H9 (cell line): Measurements from ENCODE around the gene PRPH. TPM values are rescaled to one million over a fixed set of nuclear protein-coding genes. Genes with fewer than 3 reads are reported as not detected.

ENCODE experiments used
- DNase-seq: peaks from one replicate; pipeline ENCODE4 v3.0.0-alpha.2; 2017
- H2AFZ ChIP-seq: one replicate; pipeline ENCODE4 v1.6.1; 2013; ENCODE audit warnings: mild to moderate bottlenecking, low read length, control low read depth, moderate library complexity
- H2AK5ac ChIP-seq: 2 replicates; pipeline ENCODE4 v1.6.1; 2013; ENCODE audit warnings: low read length, control low read depth, mixed read lengths; ENCODE audit not compliant: insufficient read length
- H2BK120ac ChIP-seq: one replicate; pipeline ENCODE4 v1.6.1; 2013; ENCODE audit warnings: low read depth, mild to moderate bottlenecking, low read length, control low read depth, inconsistent platforms; ENCODE audit not compliant: poor library complexity, severe bottlenecking
- H2BK12ac ChIP-seq: 2 replicates; pipeline ENCODE4 v1.6.1; 2013; ENCODE audit warnings: low read length, control low read depth, mixed read lengths, low read depth; ENCODE audit not compliant: insufficient read length
- H2BK15ac ChIP-seq: 2 replicates; pipeline ENCODE4 v1.6.1; 2013; ENCODE audit warnings: low read depth, low read length, control low read depth
- H2BK20ac ChIP-seq: one replicate; pipeline ENCODE4 v1.6.1; 2013; ENCODE audit warnings: low read depth, mild to moderate bottlenecking, low read length, control low read depth, inconsistent platforms; ENCODE audit not compliant: poor library complexity, severe bottlenecking
- H2BK5ac ChIP-seq: 2 replicates; pipeline ENCODE4 v1.6.1; 2013; ENCODE audit warnings: low read length, control low read depth, mixed read lengths; ENCODE audit not compliant: insufficient read length
- H3K14ac ChIP-seq: 2 replicates; pipeline ENCODE4 v1.6.1; 2013; ENCODE audit warnings: low read length, control low read depth; ENCODE audit not compliant: insufficient read depth
- H3K18ac ChIP-seq: 2 replicates; pipeline ENCODE4 v1.6.1; 2013; ENCODE audit warnings: low read depth, mild to moderate bottlenecking, mixed read lengths, low read length, control low read depth; ENCODE audit not compliant: insufficient read length
- H3K23ac ChIP-seq: 2 replicates; pipeline ENCODE4 v1.6.1; 2013; ENCODE audit warnings: low read length, control low read depth, mixed read lengths, low read depth; ENCODE audit not compliant: insufficient read length
- H3K23me2 ChIP-seq: 2 replicates; pipeline ENCODE4 v1.6.1; 2013; ENCODE audit warnings: low read depth, mild to moderate bottlenecking, mixed read lengths, low read length, control low read depth; ENCODE audit not compliant: insufficient read length, poor library complexity, severe bottlenecking
- H3K27ac ChIP-seq: 2 replicates; pipeline ENCODE4 v1.5.1; 2013; ENCODE audit warnings: low read length, control low read depth, mixed read lengths, low read depth; ENCODE audit not compliant: insufficient read length
- H3K27me3 ChIP-seq: 2 replicates; pipeline ENCODE4 v1.6.1; 2013; ENCODE audit warnings: low read length, control low read depth, inconsistent platforms; ENCODE audit not compliant: insufficient read depth
- H3K4ac ChIP-seq: 2 replicates; pipeline ENCODE4 v1.6.1; 2013; ENCODE audit warnings: low read depth, mild to moderate bottlenecking, control low read depth, inconsistent platforms, low read length, moderate library complexity
- H3K4me1 ChIP-seq: 2 replicates; pipeline ENCODE4 v1.6.1; 2013; ENCODE audit warnings: low read length, control low read depth, inconsistent platforms; ENCODE audit not compliant: insufficient read depth
- H3K4me2 ChIP-seq: 2 replicates; pipeline ENCODE4 v1.6.1; 2013; ENCODE audit warnings: low read length, control low read depth, mixed read lengths; ENCODE audit not compliant: insufficient read length, insufficient read depth
- H3K56ac ChIP-seq: 2 replicates; pipeline ENCODE4 v1.6.1; 2013; ENCODE audit warnings: low read depth, mild to moderate bottlenecking, mixed read lengths, low read length, control low read depth; ENCODE audit not compliant: insufficient read length
- H3K79me1 ChIP-seq: 2 replicates; pipeline ENCODE4 v1.6.1; 2013; ENCODE audit warnings: low read depth, mild to moderate bottlenecking, moderate library complexity, low read length, control low read depth, inconsistent platforms; ENCODE audit not compliant: insufficient read depth, poor library complexity, severe bottlenecking
- H3K79me2 ChIP-seq: 2 replicates; pipeline ENCODE4 v1.6.1; 2013; ENCODE audit warnings: low read length, control low read depth, inconsistent platforms; ENCODE audit not compliant: insufficient read depth
- H3K9ac ChIP-seq: 2 replicates; pipeline ENCODE4 v1.6.1; 2013; ENCODE audit warnings: low read length, control low read depth, mixed read lengths; ENCODE audit not compliant: insufficient read length; ENCODE audit errors: extremely low read depth
- H3K9me3 ChIP-seq: one replicate; pipeline ENCODE4 v1.6.1; 2013; ENCODE audit warnings: low read depth, low read length, inconsistent platforms; ENCODE audit not compliant: control insufficient read depth
- H3T11ph ChIP-seq: one replicate; pipeline ENCODE4 v1.6.1; 2013; ENCODE audit warnings: mild to moderate bottlenecking, low read length, control low read depth, inconsistent platforms
- H4K20me1 ChIP-seq: one replicate; pipeline ENCODE4 v1.6.1; 2013; ENCODE audit not compliant: control insufficient read depth, insufficient read length, insufficient read depth
- H4K5ac ChIP-seq: 2 replicates; pipeline ENCODE4 v1.6.1; 2013; ENCODE audit warnings: low read depth, mild to moderate bottlenecking, mixed read lengths, low read length, control low read depth; ENCODE audit not compliant: insufficient read length
- H4K8ac ChIP-seq: replicated peaks from 2 replicates; pipeline ENCODE4 v1.6.1; 2013; ENCODE audit warnings: low read length, control low read depth, mixed read lengths, low read depth; ENCODE audit not compliant: insufficient read length
- H4K91ac ChIP-seq: 2 replicates; pipeline ENCODE4 v1.6.1; 2013; ENCODE audit warnings: low read depth, mild to moderate bottlenecking, moderate library complexity, mixed read lengths, low read length, control low read depth; ENCODE audit not compliant: insufficient read length
- H3K27ac Mint-ChIP-seq, 3 experiments: 2 replicates in 2 of 3; 3 replicates in 1 of 3; pipeline ENCODE4 v1.8.0; 2020 to 2021; ENCODE audit warnings: mixed read lengths in 3 of 3, mild to moderate bottlenecking in 1 of 3, moderate library complexity in 1 of 3
- H3K27me3 Mint-ChIP-seq: 2 replicates; pipeline ENCODE4 v1.8.0; 2021; ENCODE audit warnings: low read depth, mild to moderate bottlenecking, moderate library complexity, mixed read lengths
- H3K36me3 Mint-ChIP-seq, 3 experiments: 2 replicates in 2 of 3; 3 replicates in 1 of 3; pipeline ENCODE4 v1.8.0; 2020 to 2021; ENCODE audit warnings: low read depth in 3 of 3, mixed read lengths in 3 of 3; ENCODE audit not compliant: insufficient read depth in 1 of 3
- H3K4me1 Mint-ChIP-seq, 2 experiments: 2 replicates each; pipeline ENCODE4 v1.8.0; 2020; ENCODE audit warnings: mixed read lengths in 2 of 2
- H3K4me3 Mint-ChIP-seq, 2 experiments: 2 replicates in 1 of 2; 3 replicates in 1 of 2; pipeline ENCODE4 v1.8.0; 2020 to 2021; ENCODE audit warnings: mild to moderate bottlenecking in 2 of 2, mixed read lengths in 2 of 2, moderate library complexity in 1 of 2
- H3K9me3 Mint-ChIP-seq, 2 experiments: 2 replicates in 1 of 2; 3 replicates in 1 of 2; pipeline ENCODE4 v1.8.0; 2020; ENCODE audit warnings: mild to moderate bottlenecking in 2 of 2, mixed read lengths in 2 of 2, moderate library complexity in 1 of 2
- WGBS: extraction: QIAGEN DNeasy Blood & Tissue Kit; methylation state at CpG from one replicate; pipeline ENCODE4 v1.1.7; 2013; ENCODE audit warnings: missing lambda C conversion rate, low lambda C conversion rate, mixed read lengths; ENCODE audit not compliant: insufficient read length; ENCODE audit errors: extremely low coverage; 5-methylcytosine and 5-hydroxymethylcytosine counted together
- total RNA-seq: library from RNA; stranded (reverse); gene quantifications from 2 replicates; pipeline ENCODE4 v1.2.1, GENCODE V29; 2021
- TF ChIP-seq, protein P1 (sequence below): fragments of 200-600 bp; sonication (generic); conservative IDR thresholded peaks from 3 replicates; pipeline ENCODE4 v1.8.0; 2021; ENCODE audit warnings: antibody characterized with exemption, mild to moderate bottlenecking

Gene PRPH
- total RNA-seq, 1 experiment from 2014 or later = 1.1 TPM

- Mint-ChIP-seq H3K36me3 (peaks cover 38 to 56% (median 52%) of the 10 kb centered on the region in 3 experiments), H3K9me3 (no peaks in the 10 kb centered on the region), H3K27me3 (no peaks in the 10 kb centered on the region; the same call in 1 of the 2 replicates), H3K4me1 (peaks cover 8 to 11% of the 10 kb centered on the region in 2 experiments), H3K4me3 (no peak overlapping the region; a peak in 1 of 5 replicates), H3K27ac (peak overlapping the region in 2 of 3 experiments; percentile 14 to 41; a peak in 2 of 7 replicates)
- no peaks in the 10 kb centered on the region for H3K9me3 ChIP-seq
- no peak overlapping the region for H4K91ac ChIP-seq
- H3K56ac ChIP-seq = no peak overlapping the region
- H3K4me2 ChIP-seq = no peak overlapping the region
- peaks cover 4% of the 10 kb centered on the region for H4K20me1 ChIP-seq
- no peak overlapping the region for H3K9ac ChIP-seq
- H2BK5ac ChIP-seq = no peak overlapping the region
- no peaks in the 10 kb centered on the region for H3K27me3 ChIP-seq
- H3K79me1 ChIP-seq = no peaks in the 10 kb centered on the region
- no peak overlapping the region for H2AFZ ChIP-seq
- no peak overlapping the region for H2BK20ac ChIP-seq
- H3K4me1 ChIP-seq = no peaks in the 10 kb centered on the region
- TF ChIP-seq, protein P1, sequence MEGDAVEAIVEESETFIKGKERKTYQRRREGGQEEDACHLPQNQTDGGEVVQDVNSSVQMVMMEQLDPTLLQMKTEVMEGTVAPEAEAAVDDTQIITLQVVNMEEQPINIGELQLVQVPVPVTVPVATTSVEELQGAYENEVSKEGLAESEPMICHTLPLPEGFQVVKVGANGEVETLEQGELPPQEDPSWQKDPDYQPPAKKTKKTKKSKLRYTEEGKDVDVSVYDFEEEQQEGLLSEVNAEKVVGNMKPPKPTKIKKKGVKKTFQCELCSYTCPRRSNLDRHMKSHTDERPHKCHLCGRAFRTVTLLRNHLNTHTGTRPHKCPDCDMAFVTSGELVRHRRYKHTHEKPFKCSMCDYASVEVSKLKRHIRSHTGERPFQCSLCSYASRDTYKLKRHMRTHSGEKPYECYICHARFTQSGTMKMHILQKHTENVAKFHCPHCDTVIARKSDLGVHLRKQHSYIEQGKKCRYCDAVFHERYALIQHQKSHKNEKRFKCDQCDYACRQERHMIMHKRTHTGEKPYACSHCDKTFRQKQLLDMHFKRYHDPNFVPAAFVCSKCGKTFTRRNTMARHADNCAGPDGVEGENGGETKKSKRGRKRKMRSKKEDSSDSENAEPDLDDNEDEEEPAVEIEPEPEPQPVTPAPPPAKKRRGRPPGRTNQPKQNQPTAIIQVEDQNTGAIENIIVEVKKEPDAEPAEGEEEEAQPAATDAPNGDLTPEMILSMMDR = no peak
- no peak overlapping the region for H3K14ac ChIP-seq
- no peak overlapping the region for H3K18ac ChIP-seq
- no peak overlapping the region for H3T11ph ChIP-seq
- no peak overlapping the region for H3K4ac ChIP-seq
- WGBS = no CpG with 5 or more reads among the region's 16 CpGs
- H2BK12ac ChIP-seq = no peak overlapping the region
- H2AK5ac ChIP-seq = no peak overlapping the region
- no peak overlapping the region for H3K23ac ChIP-seq
- no peak for DNase-seq
- no peak overlapping the region for H4K5ac ChIP-seq
- no peak overlapping the region for H4K8ac ChIP-seq
- no peak overlapping the region for H3K27ac ChIP-seq
- no peaks in the 10 kb centered on the region for H3K23me2 ChIP-seq
- H2BK15ac ChIP-seq = no peak overlapping the region
- no peak overlapping the region for H2BK120ac ChIP-seq
- peaks cover 1% of the 10 kb centered on the region; the same call in 1 of the 2 replicates for H3K79me2 ChIP-seq
These were observed 21.9 kb upstream of the PRPH start for GRCh38 chr12:49272790-49273725.
